Measurements from ENCODE around the gene DNAJC7.

Gene DNAJC7

GRCh38 chr17:42005166-42005565 is 12.1 kb downstream of the DNAJC7 start:
- no peaks in the 10 kb centered on the region for H3K27me3 ChIP-seq (replicated peaks; ENCODE audit: control insufficient read depth, insufficient read depth, low read length)
- no peak for DNase-seq (ENCODE audit: extremely low read depth, insufficient read length)
- H3K36me3 ChIP-seq (ENCODE audit: control insufficient read depth, insufficient read depth, low read length), result no peaks in the 10 kb centered on the region; the same call in none of the 2 replicates
- H3K4me3 ChIP-seq (replicated peaks; ENCODE audit: low read depth, low read length), result no peak overlapping the region
- TF ChIP-seq CTCF (IDR thresholded peaks at IDR 0.05; ENCODE audit: insufficient read depth, low read length, poor library complexity, severe bottlenecking), result no peak

DNA sequence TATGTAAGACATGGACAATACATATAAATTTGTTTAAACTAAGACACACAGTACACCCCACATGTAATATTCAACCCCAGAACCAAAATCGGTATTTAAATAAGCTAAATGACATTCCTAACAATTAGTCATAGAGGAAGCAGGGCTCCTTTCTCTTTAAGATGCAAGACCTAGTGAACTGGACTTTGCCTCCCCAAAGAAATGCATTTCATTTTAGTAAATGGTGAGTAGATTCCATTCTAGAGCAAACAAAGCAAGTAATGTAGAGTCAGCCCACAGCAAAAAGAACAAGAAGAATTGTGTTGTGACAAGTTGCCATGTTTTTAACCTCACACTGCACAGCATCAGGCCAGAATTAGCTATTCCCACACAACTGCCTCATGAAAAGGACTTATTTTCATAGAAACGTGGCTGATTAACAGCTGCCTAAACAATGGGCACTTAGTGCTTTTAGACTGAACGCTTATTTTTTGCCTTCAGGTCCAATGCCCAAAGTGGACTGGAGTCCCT is 14.4 kb downstream of the DNAJC7 start:
- Histone ChIP-seq H3K27me3 (replicated peaks; ENCODE audit: control insufficient read depth, insufficient read depth, low read length) (no peaks in the 10 kb centered on the region), H3K4me3 (replicated peaks; ENCODE audit: low read depth, low read length) (no peak overlapping the region), H3K36me3 (ENCODE audit: control insufficient read depth, insufficient read depth, low read length) (peaks cover 4% of the 10 kb centered on the region)
- no peak for DNase-seq (ENCODE audit: extremely low read depth, insufficient read length)
- TF ChIP-seq CTCF (IDR thresholded peaks at IDR 0.05; ENCODE audit: insufficient read depth, low read length, poor library complexity, severe bottlenecking), result no peak

- H3K4me3 ChIP-seq (replicated peaks; ENCODE audit: low read depth, low read length), result no peak overlapping the region
- TF ChIP-seq CTCF (IDR thresholded peaks at IDR 0.05; ENCODE audit: insufficient read depth, low read length, poor library complexity, severe bottlenecking), result no peak
- peaks cover 9% of the 10 kb centered on the region for H3K36me3 ChIP-seq (ENCODE audit: control insufficient read depth, insufficient read depth, low read length)
- H3K27me3 ChIP-seq (replicated peaks; ENCODE audit: control insufficient read depth, insufficient read depth, low read length), result no peaks in the 10 kb centered on the region
- DNase-seq (ENCODE audit: extremely low read depth, insufficient read length), result no peak
Observed at GRCh38 chr17:42002175-42002791, 15.0 kb downstream of the DNAJC7 start.

GRCh38 chr17:42001729-42002128 is 15.5 kb downstream of the DNAJC7 start:
- no peaks in the 10 kb centered on the region for H3K27me3 ChIP-seq (replicated peaks; ENCODE audit: control insufficient read depth, insufficient read depth, low read length)
- peaks cover 9% of the 10 kb centered on the region for H3K36me3 ChIP-seq (ENCODE audit: control insufficient read depth, insufficient read depth, low read length)
- TF ChIP-seq CTCF (IDR thresholded peaks at IDR 0.05; ENCODE audit: insufficient read depth, low read length, poor library complexity, severe bottlenecking), result no peak

GRCh38 chr17:42000413-42001133 is 16.7 kb downstream of the DNAJC7 start:
- Histone ChIP-seq H3K27me3 (replicated peaks; ENCODE audit: control insufficient read depth, insufficient read depth, low read length) (no peaks in the 10 kb centered on the region), H3K36me3 (ENCODE audit: control insufficient read depth, insufficient read depth, low read length) (peaks cover 12% of the 10 kb centered on the region), H3K4me3 (replicated peaks; ENCODE audit: low read depth, low read length) (no peak overlapping the region)
- no peak for TF ChIP-seq CTCF (IDR thresholded peaks at IDR 0.05; ENCODE audit: insufficient read depth, low read length, poor library complexity, severe bottlenecking)
- DNase-seq (ENCODE audit: extremely low read depth, insufficient read length), result no peak

More at GRCh38 chr17:42001729-42002128, 15.5 kb downstream of the DNAJC7 start:
- H3K4me3 ChIP-seq (replicated peaks; ENCODE audit: low read depth, low read length), result no peak overlapping the region
- no peak for DNase-seq (ENCODE audit: extremely low read depth, insufficient read length)

Data from GM06990 (cell line).